Kidney epithelial cell (primary cell): ENCODE results near the gene CHD5. TPM values are rescaled to one million over a fixed set of nuclear protein-coding genes. Genes with fewer than 3 reads are reported as not detected.

Experiments
- DNase-seq: peaks from one replicate; pipeline ENCODE4 v3.0.0-alpha.2; 2010; ENCODE audit warnings: low read depth
- H3K27me3 ChIP-seq: 2 replicates; pipeline ENCODE4 v1.6.0; 2011; ENCODE audit warnings: low read length; ENCODE audit not compliant: control insufficient read depth, insufficient read depth
- H3K36me3 ChIP-seq: 2 replicates; pipeline ENCODE4 v1.5.1; 2011; ENCODE audit warnings: low read length; ENCODE audit not compliant: control insufficient read depth, insufficient read depth
- H3K4me3 ChIP-seq: 2 replicates; pipeline ENCODE4 v1.5.1; 2011; ENCODE audit warnings: low read depth, mild to moderate bottlenecking, control low read depth, low read length
- total RNA-seq: library from RNA; depleted of rRNA; stranded (reverse); fragments of >200 nt; gene quantifications from 2 replicates; pipeline ENCODE4 v1.2.3, GENCODE V29; 2015
- TF ChIP-seq, protein P1 (sequence below): IDR thresholded peaks from 2 replicates; pipeline ENCODE4 v1.5.1; 2011; ENCODE audit warnings: mild to moderate bottlenecking, moderate library complexity, low read length, control low read depth, inconsistent platforms; ENCODE audit not compliant: insufficient read depth, poor library complexity, severe bottlenecking

Gene CHD5
- total RNA-seq, 1 donor from 2014 or later = 0.08 TPM

DNA sequence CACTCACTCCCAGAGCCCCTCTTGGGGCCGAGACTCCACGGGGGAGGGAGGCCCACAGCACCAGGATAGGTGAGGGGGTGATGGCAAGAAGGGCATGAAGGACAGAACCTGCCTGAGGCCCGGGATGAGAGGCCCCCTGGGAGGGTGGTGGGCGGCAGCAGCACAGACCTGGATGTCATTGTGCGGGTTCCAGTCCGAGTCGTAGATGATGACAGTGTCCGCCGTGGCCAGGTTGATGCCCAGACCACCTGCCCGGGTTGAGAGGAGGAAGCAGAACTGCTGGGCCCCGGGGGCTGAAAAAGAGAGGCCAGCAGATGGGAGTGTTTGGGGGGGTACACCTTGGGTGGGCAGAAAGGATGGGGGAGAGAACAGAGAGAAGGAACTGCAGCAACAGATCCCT lies 50.1 kb downstream of the CHD5 start:
- no peak for DNase-seq
- Histone ChIP-seq H3K4me3 (no peak overlapping the region), H3K27me3 (peaks cover 5% of the 10 kb centered on the region), H3K36me3 (no peaks in the 10 kb centered on the region)
- TF ChIP-seq, protein P1, sequence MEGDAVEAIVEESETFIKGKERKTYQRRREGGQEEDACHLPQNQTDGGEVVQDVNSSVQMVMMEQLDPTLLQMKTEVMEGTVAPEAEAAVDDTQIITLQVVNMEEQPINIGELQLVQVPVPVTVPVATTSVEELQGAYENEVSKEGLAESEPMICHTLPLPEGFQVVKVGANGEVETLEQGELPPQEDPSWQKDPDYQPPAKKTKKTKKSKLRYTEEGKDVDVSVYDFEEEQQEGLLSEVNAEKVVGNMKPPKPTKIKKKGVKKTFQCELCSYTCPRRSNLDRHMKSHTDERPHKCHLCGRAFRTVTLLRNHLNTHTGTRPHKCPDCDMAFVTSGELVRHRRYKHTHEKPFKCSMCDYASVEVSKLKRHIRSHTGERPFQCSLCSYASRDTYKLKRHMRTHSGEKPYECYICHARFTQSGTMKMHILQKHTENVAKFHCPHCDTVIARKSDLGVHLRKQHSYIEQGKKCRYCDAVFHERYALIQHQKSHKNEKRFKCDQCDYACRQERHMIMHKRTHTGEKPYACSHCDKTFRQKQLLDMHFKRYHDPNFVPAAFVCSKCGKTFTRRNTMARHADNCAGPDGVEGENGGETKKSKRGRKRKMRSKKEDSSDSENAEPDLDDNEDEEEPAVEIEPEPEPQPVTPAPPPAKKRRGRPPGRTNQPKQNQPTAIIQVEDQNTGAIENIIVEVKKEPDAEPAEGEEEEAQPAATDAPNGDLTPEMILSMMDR = no peak

DNA sequence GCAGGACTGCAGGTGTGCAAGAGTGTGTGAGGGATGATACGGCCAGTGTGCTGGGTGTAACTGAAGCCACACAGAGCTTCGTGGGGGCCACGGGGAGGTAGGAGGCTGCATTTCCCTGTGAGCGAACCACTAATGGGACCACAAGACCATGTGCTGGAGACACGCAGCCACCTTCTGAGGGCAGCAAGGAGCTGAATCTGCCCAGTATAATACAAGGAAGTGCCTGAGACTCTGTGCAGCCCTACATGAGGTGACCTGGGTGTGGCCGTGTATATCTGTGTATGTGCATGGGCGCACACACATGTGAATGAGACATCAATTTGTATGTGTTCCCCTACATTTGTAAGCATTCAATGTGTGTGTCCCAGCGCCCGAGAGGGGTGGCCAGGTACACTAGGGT lies 50.8 kb downstream of the CHD5 start:
- TF ChIP-seq, protein P1 = no peak
- Histone ChIP-seq H3K27me3 (peaks cover 5% of the 10 kb centered on the region), H3K36me3 (no peaks in the 10 kb centered on the region), H3K4me3 (no peak overlapping the region)
- no peak for DNase-seq

DNA sequence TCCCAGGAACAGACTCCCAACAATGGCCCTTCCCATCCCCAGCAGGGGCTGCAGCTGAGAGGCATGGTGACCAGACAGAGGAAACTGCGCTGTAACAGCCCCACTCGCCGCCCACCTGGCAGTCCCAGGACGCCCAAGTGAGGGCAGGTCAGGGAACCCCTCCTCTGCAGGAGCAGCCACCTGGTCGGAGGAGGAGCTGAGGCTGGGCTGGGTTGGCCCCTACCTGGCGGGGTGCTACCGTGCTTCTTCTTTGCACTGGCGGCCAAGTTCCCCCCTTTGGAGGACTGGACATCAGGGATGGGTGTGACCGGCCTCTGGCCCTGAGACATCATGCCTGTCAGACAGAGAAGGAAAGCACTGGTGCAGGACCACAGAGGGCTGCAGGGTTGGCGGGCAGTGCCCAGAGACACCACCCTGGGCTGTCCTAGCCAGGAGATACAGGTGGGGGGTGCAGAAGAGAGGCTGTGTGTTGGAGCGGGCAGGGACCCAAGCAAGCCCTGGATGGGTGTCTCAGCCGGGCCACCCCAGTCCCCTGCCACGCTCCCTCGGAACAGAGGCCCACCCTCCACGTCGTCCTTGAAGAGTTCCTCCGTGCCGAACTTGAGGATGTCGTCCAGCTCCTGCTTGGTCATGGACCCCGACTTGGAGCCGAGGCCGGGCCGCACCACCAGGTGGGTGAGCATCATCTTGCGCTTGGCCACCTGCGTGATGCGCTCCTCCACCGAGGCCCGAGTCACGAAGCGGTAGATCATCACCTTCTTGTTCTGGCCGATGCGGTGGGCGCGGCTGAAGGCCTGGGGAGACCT lies 51.6 kb downstream of the CHD5 start:
- TF ChIP-seq, protein P1 = no peak

DNA sequence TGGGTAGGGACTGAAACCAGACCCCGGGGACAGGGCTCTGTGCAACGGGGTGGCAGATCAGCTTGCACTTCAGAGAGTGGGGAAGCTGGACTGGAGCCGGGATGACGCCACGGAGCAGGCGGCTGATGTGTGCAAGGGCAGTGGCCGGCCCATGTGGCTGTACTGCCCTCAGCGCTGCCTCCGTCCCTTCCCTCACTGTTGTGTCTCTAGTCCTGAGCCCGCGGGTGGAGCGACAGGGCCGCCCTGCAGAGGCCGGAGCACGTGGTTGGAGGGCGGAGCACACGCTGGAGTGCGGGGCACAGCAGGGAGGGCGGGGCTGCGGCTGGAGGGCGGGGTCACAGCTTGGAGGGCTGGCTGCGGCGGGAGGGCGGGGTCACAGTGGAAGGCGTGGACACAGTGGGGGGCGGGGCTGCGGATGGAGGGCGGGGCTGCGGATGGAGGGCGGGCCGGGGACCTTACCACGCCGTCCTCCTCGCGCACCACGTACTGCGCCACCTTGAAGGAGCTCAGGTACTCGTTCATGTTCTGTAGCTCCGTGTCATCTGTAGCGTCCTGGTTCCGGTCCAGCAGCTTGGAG lies 52.4 kb downstream of the CHD5 start:
- TF ChIP-seq, protein P1 = no peak
- Histone ChIP-seq H3K27me3 (peaks cover 5% of the 10 kb centered on the region), H3K4me3 (no peak overlapping the region), H3K36me3 (no peaks in the 10 kb centered on the region)
- no peak for DNase-seq

More for the DNA sequence above, 51.6 kb downstream of the CHD5 start:
- DNase-seq = no peak
- Histone ChIP-seq H3K27me3 (peaks cover 5% of the 10 kb centered on the region), H3K36me3 (no peaks in the 10 kb centered on the region), H3K4me3 (no peak overlapping the region)

DNA sequence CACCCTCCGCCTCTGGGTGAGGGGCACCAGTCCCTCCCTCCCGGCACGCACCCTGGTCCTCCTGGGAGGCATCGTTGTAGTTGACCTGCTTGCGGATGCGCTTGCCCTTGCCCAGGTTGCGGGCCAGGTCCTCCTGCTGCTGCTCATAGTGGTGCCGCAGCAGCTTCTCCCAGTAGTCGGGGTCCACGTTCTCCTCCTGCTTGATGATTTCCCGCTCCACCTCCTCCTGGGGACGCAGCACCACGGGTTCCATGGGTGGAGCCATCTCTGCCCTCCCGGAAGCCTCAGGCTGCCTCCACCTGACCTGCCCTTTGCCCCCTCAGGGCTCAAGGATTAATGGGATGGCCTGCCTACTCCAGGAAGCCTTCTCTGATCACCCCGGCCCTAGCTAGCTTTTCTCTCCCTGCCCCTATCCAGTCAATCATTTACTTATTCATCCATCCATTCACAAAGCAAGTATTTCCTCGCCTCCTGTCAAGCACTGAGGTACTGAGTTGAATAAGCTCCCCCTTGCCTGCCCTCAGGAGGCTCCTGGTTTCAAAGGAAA lies 53.5 kb downstream of the CHD5 start:
- DNase-seq = no peak
- no peak overlapping the region for H3K4me3 ChIP-seq
- peaks cover 5% of the 10 kb centered on the region for H3K27me3 ChIP-seq
- TF ChIP-seq, protein P1 = no peak
- H3K36me3 ChIP-seq = no peaks in the 10 kb centered on the region
